ENCODE data around the gene CTIF. TPM values are rescaled to one million over a fixed set of nuclear protein-coding genes. Genes with fewer than 3 reads are reported as not detected.

CTIF gene
- total RNA-seq, 3 donors from 2014 or later, result 13.2 to 50.3 (median 19.6) TPM

GRCh38 chr18:48621815-48622555 is 83.2 kb downstream of the CTIF start:
- intact Hi-C loops (cut with DNase I, micrococcal nuclease), result no loop called here
- no peak for TF ChIP-seq CTCF (IDR thresholded peaks at IDR 0.05)
- DNase-seq, result no peak
- no peak for ATAC-seq
- H3K36me3 ChIP-seq (ENCODE audit: low read depth), result no peaks in the 10 kb centered on the region
- no peak overlapping the region for H3K4me3 ChIP-seq
- no peaks in the 10 kb centered on the region for H3K4me1 ChIP-seq (ENCODE audit: low read depth)
- no peaks in the 10 kb centered on the region for H3K9me3 ChIP-seq

GRCh38 chr18:48622911-48623431 is 84.1 kb downstream of the CTIF start:
- Histone ChIP-seq H3K36me3 (ENCODE audit: low read depth) (no peaks in the 10 kb centered on the region), H3K4me1 (ENCODE audit: low read depth) (no peaks in the 10 kb centered on the region), H3K9me3 (no peaks in the 10 kb centered on the region), H3K4me3 (no peak overlapping the region)
- no peak for DNase-seq
- ATAC-seq, result no peak
- no peak for TF ChIP-seq CTCF (IDR thresholded peaks at IDR 0.05)
- intact Hi-C loops (cut with DNase I, micrococcal nuclease), result no loop called here

GRCh38 chr18:48623468-48624235 is 84.8 kb downstream of the CTIF start:
- intact Hi-C loops (cut with DNase I, micrococcal nuclease), result no loop called here
- ATAC-seq (no peak), DNase-seq (no peak)
- H3K36me3 ChIP-seq (ENCODE audit: low read depth), result no peaks in the 10 kb centered on the region
- no peak overlapping the region for H3K4me3 ChIP-seq
- H3K4me1 ChIP-seq (ENCODE audit: low read depth), result no peaks in the 10 kb centered on the region
- TF ChIP-seq CTCF (IDR thresholded peaks at IDR 0.05), result no peak
- no peaks in the 10 kb centered on the region for H3K9me3 ChIP-seq

- DNase-seq, result no peak
- no peaks in the 10 kb centered on the region for H3K4me1 ChIP-seq (ENCODE audit: low read depth)
- TF ChIP-seq CTCF (IDR thresholded peaks at IDR 0.05), result no peak
- no peak for ATAC-seq
- no peaks in the 10 kb centered on the region for H3K36me3 ChIP-seq (ENCODE audit: low read depth)
- intact Hi-C loops (cut with DNase I, micrococcal nuclease), result no loop called here
- no peak overlapping the region for H3K4me3 ChIP-seq
- H3K9me3 ChIP-seq, result no peaks in the 10 kb centered on the region
Measured at GRCh38 chr18:48624856-48625255, 86.0 kb downstream of the CTIF start.

GRCh38 chr18:48627216-48627615 is 88.4 kb downstream of the CTIF start:
- intact Hi-C loops (cut with DNase I, micrococcal nuclease), result no loop called here
- ATAC-seq, result no peak
- no peak for TF ChIP-seq CTCF (IDR thresholded peaks at IDR 0.05)

More at GRCh38 chr18:48627216-48627615, 88.4 kb downstream of the CTIF start:
- Histone ChIP-seq H3K36me3 (ENCODE audit: low read depth) (no peaks in the 10 kb centered on the region), H3K4me1 (ENCODE audit: low read depth) (no peaks in the 10 kb centered on the region), H3K4me3 (no peak overlapping the region), H3K9me3 (no peaks in the 10 kb centered on the region)
- DNase-seq, result no peak

Data from mucosa of descending colon (tissue), 3 donors.